NCI-H1048 (cell line): ENCODE measurements around the gene TMEM143.

Experiments used
- DNase-seq: peaks from one replicate; lab custom pipeline; 2025; lab: John Stamatoyannopoulos, UW

Gene TMEM143

GRCh38 chr19:48359123-48359522 lies 4.6 kb downstream of the TMEM143 start:
- no peak for DNase-seq

- no peak for DNase-seq
Measured at GRCh38 chr19:48355365-48355954, 8.3 kb downstream of the TMEM143 start.

- no peak for DNase-seq
Measured at GRCh38 chr19:48354332-48354992, 9.3 kb downstream of the TMEM143 start.

- DNase-seq: no peak
Measured at GRCh38 chr19:48353677-48354076, 10.1 kb downstream of the TMEM143 start.

GRCh38 chr19:48351341-48351752 lies 12.4 kb downstream of the TMEM143 start:
- peak; percentile 44 for DNase-seq

GRCh38 chr19:48350856-48351255 lies 12.9 kb downstream of the TMEM143 start:
- DNase-seq: no peak

GRCh38 chr19:48348737-48349136 lies 15.0 kb downstream of the TMEM143 start:
- no peak for DNase-seq

GRCh38 chr19:48348045-48348444 lies 15.7 kb downstream of the TMEM143 start:
- DNase-seq: no peak

GRCh38 chr19:48346191-48346590 lies 17.5 kb downstream of the TMEM143 start:
- DNase-seq: no peak

GRCh38 chr19:48344892-48345291 lies 18.8 kb downstream of the TMEM143 start:
- no peak for DNase-seq

GRCh38 chr19:48342841-48343540 lies 20.7 kb downstream of the TMEM143 start:
- DNase-seq: no peak

GRCh38 chr19:48342414-48342738 lies 21.4 kb downstream of the TMEM143 start:
- DNase-seq: no peak

GRCh38 chr19:48341515-48342413 lies 22.0 kb downstream of the TMEM143 start:
- no peak for DNase-seq

- DNase-seq: no peak
Measured at GRCh38 chr19:48340995-48341394, 22.7 kb downstream of the TMEM143 start.

- DNase-seq: no peak
Measured at GRCh38 chr19:48338802-48339503, 24.8 kb downstream of the TMEM143 start.

- no peak for DNase-seq
Measured at GRCh38 chr19:48338253-48338755, 25.4 kb downstream of the TMEM143 start.

- peak; percentile 82 for DNase-seq
Measured at GRCh38 chr19:48333467-48334384, 30.0 kb downstream of the TMEM143 start.

- peak; percentile 98 for DNase-seq
Measured at GRCh38 chr19:48332662-48333466, 30.9 kb downstream of the TMEM143 start.

- no peak for DNase-seq
Measured at GRCh38 chr19:48332351-48332661, 31.4 kb downstream of the TMEM143 start.
